ENCODE data around the gene TXNDC16.

The TXNDC16 gene

GRCh38 chr14:52538623-52539022, 13.7 kb downstream of the TXNDC16 start:
- H3K4me1 ChIP-seq (ENCODE audit: control insufficient read depth in 1 of 2, insufficient read depth in 1 of 2, low read depth in 1 of 2, low read length in 1 of 2) = peaks cover 0 to 8% of the 10 kb centered on the region in 2 experiments
- H3K27me3 ChIP-seq = no peaks in the 10 kb centered on the region
- TF ChIP-seq CTCF (IDR thresholded peaks at IDR 0.05) = no peak
- peaks cover 15% of the 10 kb centered on the region for H3K36me3 ChIP-seq
- H3K4me3 ChIP-seq (ENCODE audit: low read depth in 1 of 2, low read length in 1 of 2) = no peak overlapping the region
- H3K9me3 ChIP-seq = no peaks in the 10 kb centered on the region
- H3K27ac ChIP-seq = no peak overlapping the region

GRCh38 chr14:52536269-52536668, 16.0 kb downstream of the TXNDC16 start:
- Histone ChIP-seq H3K27ac (no peak overlapping the region), H3K9me3 (no peaks in the 10 kb centered on the region), H3K36me3 (peaks cover 15% of the 10 kb centered on the region), H3K4me1 (ENCODE audit: control insufficient read depth in 1 of 2, insufficient read depth in 1 of 2, low read depth in 1 of 2, low read length in 1 of 2) (peaks cover 0 to 8% of the 10 kb centered on the region in 2 experiments), H3K4me3 (ENCODE audit: low read depth in 1 of 2, low read length in 1 of 2) (no peak overlapping the region), H3K27me3 (no peaks in the 10 kb centered on the region)
- no peak for TF ChIP-seq CTCF (IDR thresholded peaks at IDR 0.05)

GRCh38 chr14:52531481-52531880, 20.8 kb downstream of the TXNDC16 start:
- peaks cover 15% of the 10 kb centered on the region for H3K36me3 ChIP-seq
- no peaks in the 10 kb centered on the region for H3K4me1 ChIP-seq (ENCODE audit: control insufficient read depth in 1 of 2, insufficient read depth in 1 of 2, low read depth in 1 of 2, low read length in 1 of 2)
- no peak overlapping the region for H3K4me3 ChIP-seq (ENCODE audit: low read depth in 1 of 2, low read length in 1 of 2)
- no peaks in the 10 kb centered on the region for H3K9me3 ChIP-seq
- no peak overlapping the region for H3K27ac ChIP-seq
- TF ChIP-seq CTCF (IDR thresholded peaks at IDR 0.05) = no peak
- no peaks in the 10 kb centered on the region for H3K27me3 ChIP-seq

GRCh38 chr14:52527052-52527451, 25.3 kb downstream of the TXNDC16 start:
- H3K27me3 ChIP-seq = no peaks in the 10 kb centered on the region
- H3K9me3 ChIP-seq = no peaks in the 10 kb centered on the region
- no peak for TF ChIP-seq CTCF (IDR thresholded peaks at IDR 0.05)
- H3K4me3 ChIP-seq (ENCODE audit: low read depth in 1 of 2, low read length in 1 of 2) = no peak overlapping the region
- no peaks in the 10 kb centered on the region for H3K4me1 ChIP-seq (ENCODE audit: control insufficient read depth in 1 of 2, insufficient read depth in 1 of 2, low read depth in 1 of 2, low read length in 1 of 2)
- H3K36me3 ChIP-seq = no peaks in the 10 kb centered on the region
- no peak overlapping the region for H3K27ac ChIP-seq

- no peak overlapping the region for H3K4me3 ChIP-seq (ENCODE audit: low read depth in 1 of 2, low read length in 1 of 2)
- no peak for TF ChIP-seq CTCF (IDR thresholded peaks at IDR 0.05)
- no peaks in the 10 kb centered on the region for H3K4me1 ChIP-seq (ENCODE audit: control insufficient read depth in 1 of 2, insufficient read depth in 1 of 2, low read depth in 1 of 2, low read length in 1 of 2)
- no peaks in the 10 kb centered on the region for H3K27me3 ChIP-seq
- no peak overlapping the region for H3K27ac ChIP-seq
- no peaks in the 10 kb centered on the region for H3K9me3 ChIP-seq
- H3K36me3 ChIP-seq = no peaks in the 10 kb centered on the region
Observed at GRCh38 chr14:52522581-52523345, 29.5 kb downstream of the TXNDC16 start.
